CD4-positive, alpha-beta T cell treated with Interleukin-2 at 100 ng/mL for 4 hours (primary cell): ENCODE data around the gene BANF1.
"Not testable (repeated sequence)": the region's sequence is repeated elsewhere in the genome, so short reads cannot be mapped to it uniquely, and the experiment has no call there.

Experiments used
- DNase-seq: peaks from one replicate; pipeline ENCODE4 v3.0.0-alpha.2; 2020; ENCODE audit warnings: low spot score

Gene BANF1

GRCh38 chr11:65978391-65979238, 23.7 kb upstream of the BANF1 start:
- no peak for DNase-seq

GRCh38 chr11:65979261-65979759, 23.0 kb upstream of the BANF1 start:
- no peak for DNase-seq

GRCh38 chr11:65981101-65981740, 21.1 kb upstream of the BANF1 start:
- no peak for DNase-seq

- DNase-seq = no peak
Observed at GRCh38 chr11:65981972-65982823, 20.1 kb upstream of the BANF1 start.

- no peak for DNase-seq
Observed at GRCh38 chr11:65982824-65983588, 19.3 kb upstream of the BANF1 start.

- no peak for DNase-seq
Observed at GRCh38 chr11:65983589-65983987, 18.7 kb upstream of the BANF1 start.

- DNase-seq = no peak
Observed at GRCh38 chr11:65987336-65987735, 15.0 kb upstream of the BANF1 start.

- peak; percentile 97 for DNase-seq
Observed at GRCh38 chr11:65988791-65989592, 13.3 kb upstream of the BANF1 start.

GRCh38 chr11:65992056-65992455, 10.2 kb upstream of the BANF1 start:
- DNase-seq = no peak

GRCh38 chr11:65997286-65997685, 5.0 kb upstream of the BANF1 start:
- no peak for DNase-seq

- DNase-seq = peak; percentile 59
Observed at GRCh38 chr11:66002648-66003225, 434 bp downstream of the BANF1 start.

- no peak for DNase-seq
Observed at GRCh38 chr11:66003291-66003690, 988 bp downstream of the BANF1 start.

- DNase-seq = no peak
Observed at GRCh38 chr11:66004186-66004585, 1.9 kb downstream of the BANF1 start.

- no peak for DNase-seq
Observed at GRCh38 chr11:66006134-66006890, 4.0 kb downstream of the BANF1 start.

GRCh38 chr11:66006891-66007176, 4.5 kb downstream of the BANF1 start:
- DNase-seq = no peak

- no peak for DNase-seq
Observed at GRCh38 chr11:66007201-66007634, 4.9 kb downstream of the BANF1 start.

- no peak for DNase-seq
Observed at GRCh38 chr11:66008095-66008467, 5.8 kb downstream of the BANF1 start.

GRCh38 chr11:66008468-66009101, 6.3 kb downstream of the BANF1 start:
- no peak for DNase-seq

- DNase-seq = not testable (repeated sequence)
Observed at GRCh38 chr11:66010036-66010435, 7.7 kb downstream of the BANF1 start.
